Activated CD4-positive, alpha-beta T cell treated with anti-CD3 and anti-CD28 coated beads for 48 hours (primary cell): ENCODE data around the gene SECTM1.
A peak's percentile ranks its signal among the peaks of the same experiment; 100 is the strongest.

ENCODE experiments used
- DNase-seq: peaks from one replicate; pipeline ENCODE4 v3.0.0-alpha.2; 2020

SECTM1 gene

GRCh38 chr17:82277851-82278250, 55.7 kb downstream of the SECTM1 start:
- no peak for DNase-seq

GRCh38 chr17:82276938-82277337, 56.6 kb downstream of the SECTM1 start:
- no peak for DNase-seq

- DNase-seq: no peak
Measured at GRCh38 chr17:82275326-82275725, 58.2 kb downstream of the SECTM1 start.

GRCh38 chr17:82274134-82275020, 59.2 kb downstream of the SECTM1 start:
- DNase-seq: no peak

- DNase-seq: peak; percentile 95
Measured at GRCh38 chr17:82273327-82274133, 60.0 kb downstream of the SECTM1 start, which contains the start of gene CSNK1D. Gene CSNK1D (minus strand): TSS chr17:82273700. CDS start chr17:82273381, 319 bp downstream.

GRCh38 chr17:82272495-82273326, 60.9 kb downstream of the SECTM1 start:
- peak; percentile 49 for DNase-seq

- no peak for DNase-seq
Measured at GRCh38 chr17:82271401-82271800, 62.2 kb downstream of the SECTM1 start.
